Measurements from ENCODE around the gene C4orf50. TPM values are rescaled to one million over a fixed set of nuclear protein-coding genes. Genes with fewer than 3 reads are reported as not detected.

The C4orf50 gene
- total and polyA plus RNA-seq, 10 of the 15 experiments (the other 5 are each of a cell fraction or from before 2014, with no cell fraction given) = 0.04 to 0.09 (median 0.05) TPM; not detected in 3

MicroRNAs within 50 kb of the gene (microRNA counts, 767-probe panel; counts per million panel counts)
- microRNA hsa-miR-378d = 784 counts per million, percentile 18 among the panel's probes with 10 or more counts

Small RNAs within 50 kb of the gene (microRNA-seq; reads per million reads assigned to microRNA genes)
- gene MIR378D1 = not detected

Small RNAs within 50 kb of the gene (small RNA-seq; reads per million reads assigned to genes)
- gene MIR378D1 = not detected

Other genes starting within 250 kb of the C4orf50 start
- gene CRMP1, start 125.3 kb downstream of the C4orf50 start, total RNA-seq (2014; rRNA removed) = not detected in 2 replicates
- not detected in 2 replicates for gene CRMP1, start 125.3 kb downstream of the C4orf50 start, total RNA-seq (2014; rRNA removed; fragmentation: Illumina TruSeq; extraction: Trizol)
- gene CRMP1, start 125.3 kb downstream of the C4orf50 start, total RNA-seq (2021) = 0.10 and 0.16 TPM in 2 replicates
- gene CRMP1, start 125.3 kb downstream of the C4orf50 start, polyA plus RNA-seq (2011; rRNA removed) = 0.06 and 0.10 TPM in 2 replicates
- gene CRMP1, start 125.3 kb downstream of the C4orf50 start, polyA plus RNA-seq (2014; fragmentation: Illumina TruSeq; extraction: Trizol) = 0.03 TPM in 1 of 2 replicates, not detected in the other
- gene CRMP1, start 125.3 kb downstream of the C4orf50 start, polyA plus RNA-seq (2014; fragmentation: Nextera tagmentation; extraction: Ambion mirVana) = under 1 TPM; 0.13 to 0.26 TPM
- gene CRMP1, start 125.3 kb downstream of the C4orf50 start, polyA plus RNA-seq (2014; rRNA removed) = 0.08 and 0.10 TPM in 2 replicates
- 1 to 10 TPM; 1.3 to 1.4 TPM for gene CRMP1, start 125.3 kb downstream of the C4orf50 start, polyA plus RNA-seq (2016; fragmentation: Nextera tagmentation; extraction: Ambion mirVana)
- gene JAKMIP1, start 182.1 kb upstream of the C4orf50 start, total RNA-seq (2014; rRNA removed) = 12.4 and 15.1 TPM in 2 replicates
- 8.7 and 9.5 TPM in 2 replicates for gene JAKMIP1, start 182.1 kb upstream of the C4orf50 start, total RNA-seq (2014; rRNA removed; fragmentation: Illumina TruSeq; extraction: Trizol)
- 14.2 and 15.0 TPM in 2 replicates for gene JAKMIP1, start 182.1 kb upstream of the C4orf50 start, total RNA-seq (2021)
- 16.7 and 20.3 TPM in 2 replicates for gene JAKMIP1, start 182.1 kb upstream of the C4orf50 start, polyA plus RNA-seq (2011; rRNA removed)
- gene JAKMIP1, start 182.1 kb upstream of the C4orf50 start, polyA plus RNA-seq (2014; fragmentation: Illumina TruSeq; extraction: Trizol) = 7.2 and 9.8 TPM in 2 replicates
- 1 to 10 TPM in 1 of 2 experiments, under 1 TPM in 1; 0.52 to 1.6 TPM for gene JAKMIP1, start 182.1 kb upstream of the C4orf50 start, polyA plus RNA-seq (2014; fragmentation: Nextera tagmentation; extraction: Ambion mirVana)
- 11.8 and 12.2 TPM in 2 replicates for gene JAKMIP1, start 182.1 kb upstream of the C4orf50 start, polyA plus RNA-seq (2014; rRNA removed)
- gene JAKMIP1, start 182.1 kb upstream of the C4orf50 start, polyA plus RNA-seq (2016; fragmentation: Nextera tagmentation; extraction: Ambion mirVana) = 10 to 100 TPM; 15.9 to 16.6 TPM

Measured in GM12878 (cell line).